IPS-15b (cell line): ENCODE results near the gene ARHGAP22.
"Not testable (repeated sequence)": the region's sequence is repeated elsewhere in the genome, so short reads cannot be mapped to it uniquely, and the experiment has no call there.

Source experiments
- H3K27me3 ChIP-seq: one replicate; pipeline ENCODE4 v1.6.1; 2013; ENCODE audit warnings: low read length; ENCODE audit not compliant: control insufficient read depth, insufficient read depth
- H3K36me3 ChIP-seq: one replicate; pipeline ENCODE4 v1.6.1; 2013; ENCODE audit warnings: low read length; ENCODE audit not compliant: control insufficient read depth, insufficient read depth
- H3K4me1 ChIP-seq: one replicate; pipeline ENCODE4 v1.6.1; 2013; ENCODE audit warnings: mild to moderate bottlenecking, low read length; ENCODE audit not compliant: control insufficient read depth, insufficient read depth
- H3K4me3 ChIP-seq: one replicate; pipeline ENCODE4 v1.5.1; 2013; ENCODE audit warnings: low read depth, low read length
- H3K9ac ChIP-seq: one replicate; pipeline ENCODE4 v1.6.1; 2013; ENCODE audit warnings: low read depth, mild to moderate bottlenecking, low read length
- H3K9me3 ChIP-seq: one replicate; pipeline ENCODE4 v1.6.1; 2013; ENCODE audit warnings: mild to moderate bottlenecking, low read length; ENCODE audit not compliant: control insufficient read depth, insufficient read depth

Gene ARHGAP22

DNA sequence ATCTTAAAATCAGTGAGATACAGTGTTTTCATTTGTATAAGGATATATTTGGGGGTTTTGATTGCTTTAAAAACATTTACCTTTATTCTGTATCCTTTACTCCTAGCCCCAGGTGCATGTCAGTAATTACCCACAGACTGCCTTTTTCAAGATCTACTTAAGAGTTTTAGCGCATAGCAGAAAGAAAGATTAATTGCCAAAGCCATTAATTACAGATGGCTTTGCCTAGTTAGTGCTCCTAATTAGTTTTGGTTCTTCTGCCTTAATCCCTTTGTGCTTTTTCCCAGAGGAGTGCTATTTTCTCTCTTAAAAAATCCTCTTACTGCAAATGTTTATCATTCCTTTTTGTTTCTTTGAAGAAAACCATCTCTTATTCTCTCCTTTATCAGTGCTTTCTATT lies 175.6 kb downstream of the ARHGAP22 start:
- Histone ChIP-seq H3K9me3 (no peaks in the 10 kb centered on the region), H3K27me3 (no peaks in the 10 kb centered on the region), H3K4me3 (no peak overlapping the region), H3K9ac (no peak overlapping the region), H3K4me1 (no peaks in the 10 kb centered on the region), H3K36me3 (no peaks in the 10 kb centered on the region)

GRCh38 chr10:48428896-48429295 lies 176.0 kb downstream of the ARHGAP22 start:
- H3K9me3 ChIP-seq, result no peaks in the 10 kb centered on the region
- H3K36me3 ChIP-seq, result no peaks in the 10 kb centered on the region
- no peaks in the 10 kb centered on the region for H3K27me3 ChIP-seq
- H3K4me1 ChIP-seq, result no peaks in the 10 kb centered on the region
- H3K4me3 ChIP-seq, result no peak overlapping the region
- H3K9ac ChIP-seq, result no peak overlapping the region

GRCh38 chr10:48423884-48424283 lies 181.0 kb downstream of the ARHGAP22 start:
- Histone ChIP-seq H3K9ac (no peak overlapping the region), H3K36me3 (no peaks in the 10 kb centered on the region), H3K9me3 (no peaks in the 10 kb centered on the region), H3K4me3 (no peak overlapping the region), H3K27me3 (no peaks in the 10 kb centered on the region), H3K4me1 (no peaks in the 10 kb centered on the region)

- not testable (repeated sequence) for H3K4me1 ChIP-seq, H3K4me3 ChIP-seq, H3K27me3 ChIP-seq, H3K9me3 ChIP-seq, H3K9ac ChIP-seq, H3K36me3 ChIP-seq
Observed at GRCh38 chr10:48421862-48422261, 183.0 kb downstream of the ARHGAP22 start.

DNA sequence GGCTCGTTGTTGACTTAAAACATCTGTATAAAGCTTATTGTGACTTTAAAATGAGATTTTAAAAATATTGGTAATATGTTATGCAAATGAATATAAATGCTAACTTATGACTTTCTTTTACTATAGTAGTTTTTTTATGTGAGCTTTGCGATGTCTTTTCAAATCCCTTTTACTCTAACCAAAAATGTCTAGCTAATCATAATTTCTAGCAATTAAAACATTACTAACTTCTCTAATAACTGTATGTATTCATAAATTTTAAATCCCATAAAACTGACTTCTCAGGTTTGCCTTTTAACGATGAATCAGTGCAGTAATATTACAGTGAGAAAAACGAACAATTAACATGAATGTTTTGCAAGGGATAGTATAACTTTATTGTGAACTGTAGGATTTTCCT lies 185.2 kb downstream of the ARHGAP22 start:
- Histone ChIP-seq H3K36me3 (peaks cover 3% of the 10 kb centered on the region), H3K9ac (no peak overlapping the region), H3K27me3 (no peaks in the 10 kb centered on the region), H3K9me3 (no peaks in the 10 kb centered on the region), H3K4me3 (no peak overlapping the region), H3K4me1 (no peaks in the 10 kb centered on the region)

DNA sequence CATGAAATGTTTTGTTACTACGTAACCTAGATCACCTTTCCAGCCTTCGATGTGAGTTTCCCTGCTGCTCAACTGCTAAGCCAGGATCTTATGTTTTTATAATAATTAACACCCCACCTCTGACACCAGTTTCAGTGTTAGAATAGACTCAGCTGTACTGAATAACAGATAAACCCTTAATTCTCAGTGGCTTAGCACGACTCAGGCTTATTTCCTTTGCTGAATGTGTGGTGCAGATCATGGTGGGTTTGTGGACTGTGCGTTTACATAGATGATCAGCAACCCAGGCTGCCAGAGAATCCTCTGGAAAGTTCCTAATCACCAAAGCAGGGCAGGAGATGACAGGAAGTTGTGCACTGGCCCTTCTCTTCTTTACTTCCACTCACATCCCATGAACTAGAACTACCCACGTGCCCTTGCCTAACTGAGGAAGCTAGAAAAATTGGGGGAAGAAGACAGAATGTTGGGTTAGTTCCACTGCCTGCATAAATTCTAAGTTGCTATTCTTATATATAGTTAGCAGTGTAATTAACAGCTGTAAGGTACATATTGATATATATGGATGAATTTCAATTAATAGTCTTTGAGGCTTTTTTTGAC lies 186.6 kb downstream of the ARHGAP22 start:
- Histone ChIP-seq H3K9ac (no peak overlapping the region), H3K4me3 (no peak overlapping the region), H3K4me1 (no peaks in the 10 kb centered on the region), H3K9me3 (no peaks in the 10 kb centered on the region), H3K27me3 (no peaks in the 10 kb centered on the region), H3K36me3 (peaks cover 3% of the 10 kb centered on the region)

DNA sequence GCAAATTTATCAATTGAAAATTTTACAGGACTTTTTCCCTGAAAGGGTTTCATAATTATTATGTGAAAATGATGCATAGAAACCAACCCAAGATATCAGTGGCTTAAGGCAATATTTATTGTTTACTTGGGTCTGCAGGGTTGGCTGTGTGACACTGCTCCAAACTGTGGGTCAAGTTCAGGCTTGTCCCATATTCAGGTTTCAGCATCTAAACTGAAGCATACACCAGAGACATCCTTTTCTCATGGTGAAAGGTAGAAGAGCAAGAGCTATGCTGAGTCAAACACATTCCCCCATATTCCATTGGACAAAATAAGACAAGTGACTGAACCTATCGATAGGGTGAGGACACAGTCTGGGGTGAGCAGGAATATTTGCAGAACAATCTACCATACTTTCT lies 187.5 kb downstream of the ARHGAP22 start:
- Histone ChIP-seq H3K4me1 (no peaks in the 10 kb centered on the region), H3K4me3 (no peak overlapping the region), H3K9ac (no peak overlapping the region), H3K27me3 (no peaks in the 10 kb centered on the region), H3K36me3 (peaks cover 3% of the 10 kb centered on the region), H3K9me3 (no peaks in the 10 kb centered on the region)

GRCh38 chr10:48416584-48417232 lies 188.2 kb downstream of the ARHGAP22 start:
- Histone ChIP-seq H3K4me1 (no peaks in the 10 kb centered on the region), H3K36me3 (peaks cover 3% of the 10 kb centered on the region), H3K4me3 (no peak overlapping the region), H3K27me3 (no peaks in the 10 kb centered on the region), H3K9ac (no peak overlapping the region), H3K9me3 (no peaks in the 10 kb centered on the region)

DNA sequence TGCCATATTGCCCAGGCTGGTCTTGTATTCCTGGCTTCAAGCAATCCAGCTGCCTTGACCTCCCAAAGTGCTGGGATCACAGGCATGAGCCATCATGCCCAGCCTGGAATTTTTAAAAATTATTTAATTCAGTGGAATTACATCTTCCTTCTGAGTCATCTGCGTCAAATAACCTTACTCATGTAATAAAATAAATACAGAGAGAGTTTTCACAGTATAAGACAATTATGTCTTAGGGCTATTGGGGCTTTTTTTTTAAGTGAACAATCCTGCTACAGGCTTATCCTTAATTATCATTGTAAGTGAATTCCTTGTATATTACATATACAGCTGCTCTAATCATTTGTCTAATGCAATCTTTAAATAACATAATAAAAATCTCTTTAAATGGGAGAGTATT lies 190.1 kb downstream of the ARHGAP22 start:
- H3K4me3 ChIP-seq, result no peak overlapping the region
- H3K4me1 ChIP-seq, result no peaks in the 10 kb centered on the region
- H3K27me3 ChIP-seq, result no peaks in the 10 kb centered on the region
- H3K9ac ChIP-seq, result no peak overlapping the region
- H3K9me3 ChIP-seq, result no peaks in the 10 kb centered on the region
- peaks cover 3% of the 10 kb centered on the region for H3K36me3 ChIP-seq

GRCh38 chr10:48414160-48414559 lies 190.7 kb downstream of the ARHGAP22 start:
- no peaks in the 10 kb centered on the region for H3K4me1 ChIP-seq
- H3K4me3 ChIP-seq, result no peak overlapping the region
- H3K36me3 ChIP-seq, result peaks cover 3% of the 10 kb centered on the region
- H3K9me3 ChIP-seq, result no peaks in the 10 kb centered on the region
- no peak overlapping the region for H3K9ac ChIP-seq
- H3K27me3 ChIP-seq, result no peaks in the 10 kb centered on the region

GRCh38 chr10:48412933-48413332 lies 191.9 kb downstream of the ARHGAP22 start:
- peaks cover 3% of the 10 kb centered on the region for H3K36me3 ChIP-seq
- no peak overlapping the region for H3K9ac ChIP-seq
- no peaks in the 10 kb centered on the region for H3K4me1 ChIP-seq
- H3K9me3 ChIP-seq, result no peaks in the 10 kb centered on the region
- H3K27me3 ChIP-seq, result no peaks in the 10 kb centered on the region
- no peak overlapping the region for H3K4me3 ChIP-seq

- no peak overlapping the region for H3K9ac ChIP-seq
- H3K27me3 ChIP-seq, result no peaks in the 10 kb centered on the region
- H3K4me3 ChIP-seq, result no peak overlapping the region
- peaks cover 3% of the 10 kb centered on the region for H3K36me3 ChIP-seq
- H3K9me3 ChIP-seq, result no peaks in the 10 kb centered on the region
- H3K4me1 ChIP-seq, result no peaks in the 10 kb centered on the region
Observed at GRCh38 chr10:48412081-48412480, 192.8 kb downstream of the ARHGAP22 start.
